T-helper 1 cell (primary cell): ENCODE measurements around the gene MARCHF3.
"Not testable (repeated sequence)": the region's sequence is repeated elsewhere in the genome, so short reads cannot be mapped to it uniquely, and the experiment has no call there.

Experiments
- DNase-seq, 5 donors: peaks; one replicate each; pipeline ENCODE4 v3.0.0-alpha.2; 2012 to 2020

MARCHF3 gene

GRCh38 chr5:126914801-126915436 lies 115.4 kb downstream of the MARCHF3 start:
- DNase-seq, result no peak

DNA sequence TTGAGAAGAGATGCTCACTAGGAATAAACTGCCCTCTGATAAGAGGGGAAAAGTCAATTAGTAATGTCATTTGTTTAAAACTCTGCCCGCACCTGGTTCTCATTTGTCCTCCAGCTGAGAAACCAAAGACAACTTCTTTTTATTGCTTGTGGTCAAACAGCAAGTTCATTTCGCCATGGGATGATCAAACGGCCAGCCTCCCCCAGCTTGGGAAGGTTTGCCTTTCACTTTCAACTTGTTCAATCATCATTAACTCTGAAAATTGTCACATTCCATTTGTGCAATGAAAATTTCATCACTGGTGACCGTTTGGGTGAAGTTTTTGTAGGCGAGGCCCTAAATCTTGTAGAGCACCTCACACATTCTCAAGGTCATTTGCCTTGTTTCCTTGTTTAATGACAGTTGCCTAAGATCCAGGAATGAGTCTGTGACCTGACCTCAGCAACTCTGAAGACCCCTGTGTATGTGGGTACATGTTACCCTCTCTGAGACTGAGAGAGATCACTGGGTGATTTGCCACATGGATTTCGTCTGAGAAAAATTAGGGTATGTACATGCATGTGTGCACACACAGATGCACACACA lies 117.7 kb downstream of the MARCHF3 start:
- no peak for DNase-seq

DNA sequence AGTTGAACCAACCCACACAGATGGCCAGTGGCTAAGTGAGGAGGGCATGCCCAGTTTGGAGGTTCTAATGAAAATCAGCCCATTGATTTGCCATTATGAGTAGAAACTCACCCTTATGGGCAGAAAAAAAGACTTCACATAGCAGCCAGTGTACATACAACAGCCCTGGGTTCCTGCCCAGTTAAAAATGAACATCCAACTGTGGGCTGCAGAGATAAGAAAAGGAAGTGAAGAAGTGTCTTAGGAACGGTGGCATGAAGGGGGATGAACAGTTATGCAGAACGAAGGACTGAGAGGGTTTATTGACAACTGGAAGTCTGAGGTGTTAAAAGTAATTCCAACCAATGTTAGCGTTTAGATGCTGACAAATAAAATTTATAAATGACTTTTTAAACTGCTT lies 118.4 kb downstream of the MARCHF3 start:
- no peak for DNase-seq

GRCh38 chr5:126909856-126910255 lies 120.5 kb downstream of the MARCHF3 start:
- DNase-seq, result no peak

DNA sequence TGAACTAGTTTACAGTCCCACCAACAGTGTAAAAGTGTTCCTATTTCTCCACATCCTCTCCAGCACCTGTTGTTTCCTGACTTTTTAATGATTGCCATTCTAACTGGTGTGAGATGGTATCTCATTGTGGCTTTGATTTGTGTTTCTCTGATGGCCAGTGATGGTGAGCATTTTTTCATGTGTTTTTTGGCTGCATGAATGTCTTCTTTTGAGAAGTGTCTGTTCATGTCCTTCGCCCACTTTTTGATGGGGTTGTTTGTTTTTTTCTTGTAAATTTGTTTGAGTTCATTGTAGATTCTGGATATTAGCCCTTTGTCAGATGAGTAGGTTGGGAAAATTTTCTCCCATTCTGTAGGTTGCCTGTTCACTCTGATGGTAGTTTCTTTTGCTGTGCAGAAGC lies 126.0 kb downstream of the MARCHF3 start:
- not testable (repeated sequence) for DNase-seq

DNA sequence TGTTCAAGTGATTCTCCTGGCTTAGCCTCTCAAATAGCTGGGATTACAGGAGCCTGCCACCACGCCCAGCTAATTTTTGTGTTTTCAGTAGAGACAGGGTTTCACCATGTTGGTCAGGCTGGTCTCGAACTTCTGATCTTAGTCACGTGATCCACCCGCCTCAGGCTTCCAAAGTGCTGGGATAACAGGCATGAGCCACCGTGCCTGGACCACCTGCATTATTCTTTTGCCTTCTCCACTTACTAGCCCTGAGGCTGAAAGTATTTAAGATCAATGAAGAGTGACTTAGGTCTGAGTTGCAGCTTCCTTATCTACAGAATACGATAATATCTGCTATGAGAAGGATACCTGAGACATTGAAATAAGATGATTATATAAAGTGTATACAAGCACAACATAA lies 129.6 kb downstream of the MARCHF3 start:
- DNase-seq, result no peak

DNA sequence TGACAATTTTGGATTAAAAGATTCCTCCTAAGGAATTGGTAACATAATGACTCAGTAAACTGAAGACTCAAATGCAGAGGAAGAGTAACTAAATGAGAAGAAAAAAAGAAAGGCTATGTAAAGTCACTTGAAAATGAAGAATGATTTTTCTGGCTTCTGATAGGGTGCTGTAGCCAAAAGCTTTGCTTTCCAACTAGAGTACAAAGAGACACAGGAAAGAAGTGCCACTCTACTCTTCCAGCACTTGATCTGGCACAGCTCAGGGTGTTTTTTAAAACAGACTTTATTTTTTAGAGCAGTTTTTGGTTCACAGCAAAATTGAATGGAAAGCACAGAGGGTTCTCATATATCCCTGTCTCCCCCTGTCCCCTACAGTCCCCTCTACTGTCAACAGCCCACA lies 130.9 kb downstream of the MARCHF3 start:
- DNase-seq, result no peak

DNA sequence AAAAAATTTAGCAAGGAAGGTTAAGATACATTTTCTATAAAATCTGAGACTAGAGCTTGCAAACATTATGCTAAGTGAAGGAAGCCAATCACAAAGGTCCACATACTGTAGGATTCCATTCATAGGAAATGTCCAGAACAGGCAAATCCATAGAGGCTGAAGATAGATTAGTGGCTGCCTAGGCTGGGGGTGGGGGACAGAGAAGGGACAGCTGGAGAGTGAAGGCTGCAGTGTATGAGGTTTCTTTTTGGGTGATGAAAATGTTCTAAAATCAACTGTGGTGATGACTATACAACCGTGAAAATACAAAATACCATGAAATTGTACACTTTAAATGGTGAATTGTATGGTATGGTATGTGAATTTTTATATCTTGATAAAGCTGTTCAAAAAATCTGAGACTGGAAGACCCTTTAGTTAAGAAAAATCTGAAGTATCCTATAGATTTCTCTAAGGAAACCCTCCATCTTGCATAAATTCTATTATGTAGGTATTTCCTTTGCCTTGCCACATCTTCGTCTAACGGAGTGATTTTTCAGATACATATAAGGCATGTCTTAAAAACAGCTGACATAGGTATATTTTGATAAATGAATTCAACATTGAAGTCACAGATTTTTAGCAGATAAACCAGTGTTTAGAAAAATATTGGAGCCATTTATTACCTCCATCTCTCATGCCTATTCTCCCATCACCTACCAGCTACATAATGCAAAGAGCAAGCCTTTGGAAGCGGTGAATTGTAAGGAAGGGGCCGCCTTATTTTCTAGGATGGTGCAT lies 132.3 kb downstream of the MARCHF3 start:
- DNase-seq, result no peak

DNA sequence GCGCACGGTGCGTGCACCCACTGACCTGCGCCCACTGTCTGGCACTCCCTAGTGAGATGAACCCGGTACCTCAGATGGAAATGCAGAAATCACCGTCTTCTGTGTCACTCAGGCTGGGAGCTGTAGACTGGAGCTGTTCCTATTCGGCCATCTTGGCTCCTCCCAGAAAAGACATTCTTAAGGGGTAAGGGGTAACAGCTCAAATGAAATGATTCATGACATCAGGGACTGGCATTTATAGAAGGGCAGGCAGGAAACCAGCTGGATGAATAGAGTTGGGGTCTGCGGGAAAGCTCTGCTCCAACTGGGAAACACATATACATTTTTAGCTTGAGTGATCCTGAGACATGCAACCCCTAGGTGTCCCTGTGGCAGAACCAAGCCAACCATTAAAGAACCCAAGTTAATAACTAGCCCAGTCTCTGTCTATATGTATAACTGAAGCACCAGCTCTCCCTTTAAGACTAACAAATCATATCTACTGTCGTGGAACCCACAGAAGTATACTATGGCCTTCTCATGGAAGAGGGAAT lies 134.1 kb downstream of the MARCHF3 start:
- no peak for DNase-seq

DNA sequence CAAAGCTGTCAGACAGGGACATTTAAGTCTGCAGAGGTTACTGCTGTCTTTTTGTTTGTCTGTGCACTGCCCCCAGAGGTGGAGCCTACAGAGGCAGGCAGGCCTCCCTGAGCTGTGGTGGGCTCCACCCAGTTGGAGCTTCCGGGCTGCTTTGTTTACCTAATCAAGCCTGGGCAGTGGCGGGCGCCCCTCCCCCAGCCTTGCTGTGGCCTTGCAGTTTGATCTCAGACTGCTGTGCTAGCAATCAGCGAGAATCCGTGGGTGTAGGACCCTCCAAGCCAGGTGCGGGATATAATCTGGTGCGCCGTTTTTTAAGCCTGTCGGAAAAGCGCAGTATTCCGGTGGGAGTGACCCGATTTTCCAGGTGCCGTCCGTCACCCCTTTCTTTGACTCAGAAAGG lies 134.6 kb downstream of the MARCHF3 start:
- not testable (repeated sequence) for DNase-seq

DNA sequence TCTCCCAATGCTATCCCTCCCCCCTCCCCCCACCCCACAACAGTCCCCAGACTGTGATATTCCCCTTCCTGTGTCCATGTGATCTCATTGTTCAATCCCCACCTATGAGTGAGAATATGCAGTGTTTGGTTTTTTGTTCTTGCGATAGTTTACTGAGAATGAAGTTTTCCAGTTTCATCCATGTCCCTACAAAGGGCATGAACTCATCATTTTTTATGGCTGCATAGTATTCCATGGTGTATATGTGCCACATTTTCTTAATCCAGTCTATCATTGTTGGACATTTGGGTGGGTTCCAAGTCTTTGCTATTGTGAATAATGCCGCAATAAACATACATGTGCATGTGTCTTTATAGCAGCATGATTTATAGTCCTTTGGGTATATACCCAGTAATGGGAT lies 139.9 kb downstream of the MARCHF3 start:
- not testable (repeated sequence) for DNase-seq

DNA sequence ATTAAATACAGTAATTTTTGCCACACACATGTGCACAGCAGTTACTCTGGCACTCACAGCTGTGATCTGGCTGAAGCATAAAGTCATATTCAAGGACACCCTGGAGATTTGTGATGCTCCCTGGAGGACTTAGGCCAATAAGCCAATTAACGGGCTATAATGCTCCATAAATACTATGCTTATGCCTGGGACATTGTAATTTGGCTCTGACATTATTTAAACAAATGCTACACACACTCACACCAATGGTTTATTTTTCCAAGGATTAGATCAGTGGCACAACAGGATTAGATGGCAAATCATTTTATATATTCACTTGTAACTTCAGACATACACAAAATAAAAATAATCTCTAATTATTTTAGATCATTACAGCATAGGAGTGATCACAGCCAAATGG lies 142.2 kb downstream of the MARCHF3 start:
- no peak for DNase-seq

DNA sequence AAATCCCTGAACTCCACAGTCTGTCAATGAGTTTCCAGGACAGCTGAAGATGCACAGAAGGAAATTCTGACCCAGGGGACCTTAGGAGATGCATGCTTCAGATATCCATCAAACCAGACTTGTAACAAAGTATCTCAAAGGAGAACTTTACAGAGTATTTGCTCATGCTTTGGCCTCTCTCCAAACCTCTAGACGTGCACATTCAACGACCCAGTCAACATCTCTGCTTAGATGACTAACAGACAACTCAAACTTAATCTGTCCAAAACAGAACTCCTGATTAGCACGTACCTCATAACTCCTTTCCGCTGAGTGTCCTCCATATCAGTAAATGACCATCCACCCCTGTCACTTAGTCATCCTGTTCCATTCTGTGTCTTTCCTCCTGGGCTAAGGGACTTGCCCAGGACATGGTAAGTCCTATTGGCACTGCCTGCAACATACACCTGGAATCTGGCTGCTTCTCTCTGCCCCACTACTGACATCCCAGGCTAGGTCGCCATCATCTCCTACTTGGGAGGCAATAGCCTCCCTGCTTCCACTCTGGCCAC lies 146.0 kb downstream of the MARCHF3 start:
- no peak for DNase-seq

- DNase-seq, result no peak
These were observed 146.7 kb downstream of the MARCHF3 start for GRCh38 chr5:126883564-126884245.

DNA sequence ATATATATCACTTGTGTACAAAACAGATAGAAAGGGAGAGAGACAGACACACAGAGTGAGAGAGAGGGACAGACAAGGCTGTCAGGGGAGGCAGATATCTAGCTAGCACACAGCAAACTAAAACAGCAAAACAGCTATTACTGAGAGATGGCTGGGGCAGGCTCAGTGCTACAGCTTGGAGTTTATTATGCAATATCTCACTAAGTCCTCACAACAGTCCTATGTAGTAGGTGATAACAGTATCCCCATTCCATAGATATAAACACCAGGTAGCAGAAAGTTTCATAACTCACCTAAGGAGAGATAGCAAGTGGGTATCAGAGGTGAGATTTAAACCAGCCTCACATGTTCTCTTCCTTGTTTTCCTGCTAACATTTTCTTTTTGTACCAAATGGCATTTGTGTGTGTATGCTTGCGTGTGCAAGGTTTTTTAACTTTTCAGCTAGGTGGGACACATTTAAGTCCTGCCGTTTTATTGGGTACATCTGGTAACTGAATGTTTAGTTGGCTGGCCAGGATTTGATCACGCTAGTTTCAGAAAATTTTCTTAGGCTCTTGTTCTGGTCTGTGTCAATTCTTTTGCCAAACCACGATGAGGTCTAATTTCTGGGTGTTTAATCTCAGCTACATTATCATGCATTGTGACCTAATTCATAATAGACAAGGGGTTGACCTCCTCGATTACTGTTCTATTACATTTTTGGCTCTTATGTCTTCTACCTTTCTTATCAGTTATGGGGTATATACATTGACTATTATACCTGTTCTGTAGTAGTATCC lies 148.3 kb downstream of the MARCHF3 start:
- DNase-seq, result no peak

GRCh38 chr5:126878634-126879033 lies 151.7 kb downstream of the MARCHF3 start:
- DNase-seq, result no peak

DNA sequence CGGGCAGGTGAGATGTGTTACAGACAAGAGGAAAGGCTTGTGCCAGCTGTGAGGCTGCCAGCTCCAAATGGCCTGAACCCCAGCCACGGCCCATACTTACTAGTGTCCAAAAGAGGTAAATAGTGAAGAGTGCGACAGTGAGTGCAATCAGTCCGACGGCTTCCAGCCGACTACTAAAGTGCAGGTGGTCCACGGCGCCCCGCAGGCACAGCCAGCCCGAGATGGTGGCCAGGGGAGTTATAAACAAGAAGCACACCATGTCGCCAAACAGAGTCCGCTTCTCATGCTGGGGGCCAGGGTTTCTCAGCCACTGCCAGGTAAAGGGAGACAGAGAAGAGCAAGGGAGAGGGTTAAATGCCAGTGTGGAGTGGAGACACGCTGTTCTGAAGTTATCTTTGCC lies 152.3 kb downstream of the MARCHF3 start:
- DNase-seq, result no peak

DNA sequence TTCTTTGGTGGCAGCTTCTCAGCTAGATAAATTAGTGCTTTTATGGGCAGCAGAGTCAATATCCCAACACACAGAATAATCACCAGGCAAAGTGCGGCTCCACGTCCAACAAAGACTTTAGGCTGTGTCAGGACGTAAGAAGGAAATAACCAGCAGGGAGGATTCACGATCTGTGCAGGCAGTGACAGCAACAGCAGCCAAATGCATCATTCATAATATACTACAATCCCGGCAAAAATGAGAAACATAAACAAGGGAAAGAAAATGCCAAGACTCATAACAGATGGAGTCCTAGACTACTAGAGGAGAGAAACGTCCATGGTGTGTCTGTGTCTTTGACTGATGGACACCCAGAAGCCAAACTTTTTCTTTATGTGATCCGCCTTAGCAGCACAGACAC lies 152.8 kb downstream of the MARCHF3 start:
- DNase-seq, result no peak

- no peak for DNase-seq
These were observed 155.0 kb downstream of the MARCHF3 start for GRCh38 chr5:126875303-126875785.

DNA sequence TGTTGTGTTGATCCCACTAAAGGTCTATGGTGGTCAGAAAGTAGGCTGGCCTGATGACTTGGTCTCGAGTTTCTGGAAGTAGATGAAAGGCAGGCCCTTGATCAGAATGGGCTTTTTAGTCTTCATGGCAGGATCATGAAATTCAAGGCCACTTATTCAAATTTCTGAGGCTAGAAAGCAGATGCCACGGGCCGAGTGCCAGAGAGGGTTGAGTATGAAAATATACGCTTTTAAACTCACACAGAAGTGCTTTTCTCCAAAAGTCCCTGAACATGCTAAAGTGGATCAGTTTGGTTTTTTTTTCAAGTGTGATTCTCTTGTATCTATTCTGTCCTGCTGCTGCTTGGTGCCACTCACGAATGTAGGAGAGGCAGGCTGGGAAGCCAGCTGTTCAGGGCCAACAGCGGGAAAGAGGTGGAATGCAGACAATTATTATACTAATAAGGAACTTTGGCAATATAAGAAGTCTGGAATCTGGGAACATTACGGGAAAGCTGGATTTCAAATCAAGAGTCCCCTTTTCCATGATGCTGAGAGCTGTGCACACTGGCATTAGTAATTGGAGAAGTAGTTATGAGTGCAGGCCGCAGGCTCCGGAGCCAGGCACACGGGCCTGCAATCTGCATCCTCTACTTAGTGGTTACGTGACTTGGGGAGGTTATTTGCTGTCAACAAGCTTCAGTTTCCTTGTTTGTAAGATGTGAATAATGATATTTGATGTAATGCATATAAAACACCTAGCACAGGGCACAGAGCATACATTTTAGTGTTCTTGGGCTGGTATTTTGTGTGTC lies 157.6 kb downstream of the MARCHF3 start:
- no peak for DNase-seq

DNA sequence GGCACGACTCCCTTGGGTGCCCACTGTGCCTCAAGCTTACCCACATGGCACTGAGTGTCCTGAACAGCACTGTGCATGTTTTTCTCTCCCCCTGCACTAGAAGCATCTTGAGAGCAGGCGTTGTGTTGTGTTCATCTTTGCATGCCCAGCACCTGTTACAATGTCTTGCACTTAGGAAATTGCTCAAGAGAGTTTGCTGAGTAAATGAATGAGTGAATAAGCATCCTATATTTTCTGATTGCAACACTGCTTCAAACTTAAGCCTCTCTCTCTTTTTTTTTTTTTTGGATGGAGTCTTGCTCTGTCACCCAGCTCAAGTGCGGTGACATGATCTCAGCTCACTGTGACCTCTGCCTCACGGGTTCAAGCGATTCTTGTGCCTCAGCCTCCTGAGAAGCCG lies 158.9 kb downstream of the MARCHF3 start:
- no peak for DNase-seq
